HepG2 (cell line): Measurements from ENCODE around the gene LAPTM4A. TPM values are rescaled to one million over a fixed set of nuclear protein-coding genes. Genes with fewer than 3 reads are reported as not detected.

ENCODE experiments used
- ESRRA ChIP-seq: sonication (generic); formaldehyde crosslinking; IDR thresholded peaks from 2 replicates; pipeline ENCODE4 v1.5.1; 2020; ENCODE audit warnings: mild to moderate bottlenecking, low read depth, missing genetic modification reagents
- SIX4 ChIP-seq: sonication (generic); formaldehyde crosslinking; IDR thresholded peaks from 2 replicates; pipeline ENCODE4 v1.4.0; 2020; ENCODE audit warnings: missing genetic modification reagents
- polyA plus RNA-seq, 8 experiments: library from polyadenylated mRNA; depleted of rRNA in 3 of 8; stranded (reverse) in 7 of 8; unstranded in 1 of 8; fragments of >200 nt; fragmentation: Illumina TruSeq in 4 of 8; extraction: Trizol in 4 of 8; gene quantifications; 2 replicates each; pipeline versions ENCODE4 v1.2.1 to v1.2.3, GENCODE V29; 2011 to 2016; ENCODE audit warnings: low read depth in 4 of 8, missing spikeins in 1 of 8, mixed read lengths in 1 of 8; ENCODE audit not compliant: insufficient read depth in 1 of 8
- total RNA-seq, 5 experiments: library from RNA; depleted of rRNA; stranded (reverse); fragments of >200 nt; fragmentation: Illumina TruSeq; extraction: Trizol; gene quantifications; 2 replicates each; pipeline ENCODE4 v1.2.3, GENCODE V29; 2016; ENCODE audit warnings: low read depth in 1 of 5
- TF ChIP-seq, protein P1 (sequence below): IDR thresholded peaks from 2 replicates; pipeline ENCODE4 v1.6.1; 2016; ENCODE audit warnings: low read depth, missing genetic modification reagents, missing compliant biosample characterization
- TF ChIP-seq, protein P2 (sequence below): sonication (generic); formaldehyde crosslinking; IDR thresholded peaks from 2 replicates; pipeline ENCODE4 v1.4.0; 2020; ENCODE audit warnings: mild to moderate bottlenecking, missing genetic modification reagents
- TF ChIP-seq, protein P3 (sequence below): sonication (generic); formaldehyde crosslinking; IDR thresholded peaks from 2 replicates; pipeline ENCODE4 v1.5.0; 2020; ENCODE audit warnings: mild to moderate bottlenecking, missing genetic modification reagents
- TF ChIP-seq, protein P4 (sequence below): sonication (generic); formaldehyde crosslinking; IDR thresholded peaks from 2 replicates; pipeline ENCODE4 v1.4.0; 2020; ENCODE audit warnings: mild to moderate bottlenecking, missing genetic modification reagents
- TF ChIP-seq, protein P5 (sequence below): sonication (generic); formaldehyde crosslinking; IDR thresholded peaks from 2 replicates; pipeline ENCODE4 v1.4.0; 2020; ENCODE audit warnings: missing genetic modification reagents
- TF ChIP-seq, protein P6 (sequence below): sonication (generic); formaldehyde crosslinking; IDR thresholded peaks from 2 replicates; pipeline ENCODE4 v1.5.1; 2020; ENCODE audit warnings: mild to moderate bottlenecking, missing genetic modification reagents, moderate library complexity

Gene LAPTM4A
- total and polyA plus RNA-seq, 2 of the 13 experiments (the other 11 are each of a cell fraction or from before 2014, with no cell fraction given), result 116 to 558 TPM

DNA sequence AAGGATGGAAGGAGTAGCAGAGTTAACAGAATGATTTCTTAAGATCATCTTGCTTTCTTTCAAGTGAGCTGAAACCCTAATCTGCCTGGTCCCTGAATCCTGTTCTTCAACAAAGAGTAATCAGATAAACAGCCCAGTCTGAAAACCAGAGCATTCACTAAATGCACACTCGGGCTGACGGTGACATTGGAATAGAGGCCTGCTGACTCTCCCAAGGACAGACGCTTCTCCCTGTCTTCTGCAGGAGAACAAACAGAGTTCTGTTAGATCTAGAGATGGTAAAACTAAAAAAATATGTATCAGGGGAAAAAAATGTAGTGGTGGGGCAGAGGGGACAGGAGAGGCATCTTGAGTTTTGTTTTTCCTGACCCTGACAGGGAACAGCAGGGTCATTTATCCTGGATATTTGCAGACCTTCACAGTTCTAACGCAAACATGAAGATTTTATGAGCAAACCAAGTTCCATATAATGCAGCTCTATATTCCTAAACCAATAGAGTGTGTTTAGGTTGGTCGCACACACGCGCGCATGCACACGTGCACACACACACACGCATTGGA is 46.3 kb downstream of the LAPTM4A start (continued):
- TF ChIP-seq, protein P1, sequence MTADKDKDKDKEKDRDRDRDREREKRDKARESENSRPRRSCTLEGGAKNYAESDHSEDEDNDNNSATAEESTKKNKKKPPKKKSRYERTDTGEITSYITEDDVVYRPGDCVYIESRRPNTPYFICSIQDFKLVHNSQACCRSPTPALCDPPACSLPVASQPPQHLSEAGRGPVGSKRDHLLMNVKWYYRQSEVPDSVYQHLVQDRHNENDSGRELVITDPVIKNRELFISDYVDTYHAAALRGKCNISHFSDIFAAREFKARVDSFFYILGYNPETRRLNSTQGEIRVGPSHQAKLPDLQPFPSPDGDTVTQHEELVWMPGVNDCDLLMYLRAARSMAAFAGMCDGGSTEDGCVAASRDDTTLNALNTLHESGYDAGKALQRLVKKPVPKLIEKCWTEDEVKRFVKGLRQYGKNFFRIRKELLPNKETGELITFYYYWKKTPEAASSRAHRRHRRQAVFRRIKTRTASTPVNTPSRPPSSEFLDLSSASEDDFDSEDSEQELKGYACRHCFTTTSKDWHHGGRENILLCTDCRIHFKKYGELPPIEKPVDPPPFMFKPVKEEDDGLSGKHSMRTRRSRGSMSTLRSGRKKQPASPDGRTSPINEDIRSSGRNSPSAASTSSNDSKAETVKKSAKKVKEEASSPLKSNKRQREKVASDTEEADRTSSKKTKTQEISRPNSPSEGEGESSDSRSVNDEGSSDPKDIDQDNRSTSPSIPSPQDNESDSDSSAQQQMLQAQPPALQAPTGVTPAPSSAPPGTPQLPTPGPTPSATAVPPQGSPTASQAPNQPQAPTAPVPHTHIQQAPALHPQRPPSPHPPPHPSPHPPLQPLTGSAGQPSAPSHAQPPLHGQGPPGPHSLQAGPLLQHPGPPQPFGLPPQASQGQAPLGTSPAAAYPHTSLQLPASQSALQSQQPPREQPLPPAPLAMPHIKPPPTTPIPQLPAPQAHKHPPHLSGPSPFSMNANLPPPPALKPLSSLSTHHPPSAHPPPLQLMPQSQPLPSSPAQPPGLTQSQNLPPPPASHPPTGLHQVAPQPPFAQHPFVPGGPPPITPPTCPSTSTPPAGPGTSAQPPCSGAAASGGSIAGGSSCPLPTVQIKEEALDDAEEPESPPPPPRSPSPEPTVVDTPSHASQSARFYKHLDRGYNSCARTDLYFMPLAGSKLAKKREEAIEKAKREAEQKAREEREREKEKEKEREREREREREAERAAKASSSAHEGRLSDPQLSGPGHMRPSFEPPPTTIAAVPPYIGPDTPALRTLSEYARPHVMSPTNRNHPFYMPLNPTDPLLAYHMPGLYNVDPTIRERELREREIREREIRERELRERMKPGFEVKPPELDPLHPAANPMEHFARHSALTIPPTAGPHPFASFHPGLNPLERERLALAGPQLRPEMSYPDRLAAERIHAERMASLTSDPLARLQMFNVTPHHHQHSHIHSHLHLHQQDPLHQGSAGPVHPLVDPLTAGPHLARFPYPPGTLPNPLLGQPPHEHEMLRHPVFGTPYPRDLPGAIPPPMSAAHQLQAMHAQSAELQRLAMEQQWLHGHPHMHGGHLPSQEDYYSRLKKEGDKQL (CRISPR knock-in tag), result peak; percentile 8; the same call in 1 of the 2 replicates
- TF ChIP-seq, protein P2, sequence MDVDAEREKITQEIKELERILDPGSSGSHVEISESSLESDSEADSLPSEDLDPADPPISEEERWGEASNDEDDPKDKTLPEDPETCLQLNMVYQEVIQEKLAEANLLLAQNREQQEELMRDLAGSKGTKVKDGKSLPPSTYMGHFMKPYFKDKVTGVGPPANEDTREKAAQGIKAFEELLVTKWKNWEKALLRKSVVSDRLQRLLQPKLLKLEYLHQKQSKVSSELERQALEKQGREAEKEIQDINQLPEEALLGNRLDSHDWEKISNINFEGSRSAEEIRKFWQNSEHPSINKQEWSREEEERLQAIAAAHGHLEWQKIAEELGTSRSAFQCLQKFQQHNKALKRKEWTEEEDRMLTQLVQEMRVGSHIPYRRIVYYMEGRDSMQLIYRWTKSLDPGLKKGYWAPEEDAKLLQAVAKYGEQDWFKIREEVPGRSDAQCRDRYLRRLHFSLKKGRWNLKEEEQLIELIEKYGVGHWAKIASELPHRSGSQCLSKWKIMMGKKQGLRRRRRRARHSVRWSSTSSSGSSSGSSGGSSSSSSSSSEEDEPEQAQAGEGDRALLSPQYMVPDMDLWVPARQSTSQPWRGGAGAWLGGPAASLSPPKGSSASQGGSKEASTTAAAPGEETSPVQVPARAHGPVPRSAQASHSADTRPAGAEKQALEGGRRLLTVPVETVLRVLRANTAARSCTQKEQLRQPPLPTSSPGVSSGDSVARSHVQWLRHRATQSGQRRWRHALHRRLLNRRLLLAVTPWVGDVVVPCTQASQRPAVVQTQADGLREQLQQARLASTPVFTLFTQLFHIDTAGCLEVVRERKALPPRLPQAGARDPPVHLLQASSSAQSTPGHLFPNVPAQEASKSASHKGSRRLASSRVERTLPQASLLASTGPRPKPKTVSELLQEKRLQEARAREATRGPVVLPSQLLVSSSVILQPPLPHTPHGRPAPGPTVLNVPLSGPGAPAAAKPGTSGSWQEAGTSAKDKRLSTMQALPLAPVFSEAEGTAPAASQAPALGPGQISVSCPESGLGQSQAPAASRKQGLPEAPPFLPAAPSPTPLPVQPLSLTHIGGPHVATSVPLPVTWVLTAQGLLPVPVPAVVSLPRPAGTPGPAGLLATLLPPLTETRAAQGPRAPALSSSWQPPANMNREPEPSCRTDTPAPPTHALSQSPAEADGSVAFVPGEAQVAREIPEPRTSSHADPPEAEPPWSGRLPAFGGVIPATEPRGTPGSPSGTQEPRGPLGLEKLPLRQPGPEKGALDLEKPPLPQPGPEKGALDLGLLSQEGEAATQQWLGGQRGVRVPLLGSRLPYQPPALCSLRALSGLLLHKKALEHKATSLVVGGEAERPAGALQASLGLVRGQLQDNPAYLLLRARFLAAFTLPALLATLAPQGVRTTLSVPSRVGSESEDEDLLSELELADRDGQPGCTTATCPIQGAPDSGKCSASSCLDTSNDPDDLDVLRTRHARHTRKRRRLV (CRISPR knock-in tag), result peak; percentile 71; the same call in 1 of the 2 replicates
- peak; percentile 50; the same call in 1 of the 2 replicates for TF ChIP-seq SIX4
- TF ChIP-seq, protein P3, sequence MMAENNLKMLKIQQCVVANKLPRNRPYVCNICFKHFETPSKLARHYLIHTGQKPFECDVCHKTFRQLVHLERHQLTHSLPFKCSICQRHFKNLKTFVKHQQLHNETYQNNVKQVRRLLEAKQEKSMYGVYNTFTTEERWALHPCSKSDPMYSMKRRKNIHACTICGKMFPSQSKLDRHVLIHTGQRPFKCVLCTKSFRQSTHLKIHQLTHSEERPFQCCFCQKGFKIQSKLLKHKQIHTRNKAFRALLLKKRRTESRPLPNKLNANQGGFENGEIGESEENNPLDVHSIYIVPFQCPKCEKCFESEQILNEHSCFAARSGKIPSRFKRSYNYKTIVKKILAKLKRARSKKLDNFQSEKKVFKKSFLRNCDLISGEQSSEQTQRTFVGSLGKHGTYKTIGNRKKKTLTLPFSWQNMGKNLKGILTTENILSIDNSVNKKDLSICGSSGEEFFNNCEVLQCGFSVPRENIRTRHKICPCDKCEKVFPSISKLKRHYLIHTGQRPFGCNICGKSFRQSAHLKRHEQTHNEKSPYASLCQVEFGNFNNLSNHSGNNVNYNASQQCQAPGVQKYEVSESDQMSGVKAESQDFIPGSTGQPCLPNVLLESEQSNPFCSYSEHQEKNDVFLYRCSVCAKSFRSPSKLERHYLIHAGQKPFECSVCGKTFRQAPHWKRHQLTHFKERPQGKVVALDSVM (CRISPR knock-in tag), result peak; percentile 58; the same call in 1 of the 2 replicates
- TF ChIP-seq, protein P4, sequence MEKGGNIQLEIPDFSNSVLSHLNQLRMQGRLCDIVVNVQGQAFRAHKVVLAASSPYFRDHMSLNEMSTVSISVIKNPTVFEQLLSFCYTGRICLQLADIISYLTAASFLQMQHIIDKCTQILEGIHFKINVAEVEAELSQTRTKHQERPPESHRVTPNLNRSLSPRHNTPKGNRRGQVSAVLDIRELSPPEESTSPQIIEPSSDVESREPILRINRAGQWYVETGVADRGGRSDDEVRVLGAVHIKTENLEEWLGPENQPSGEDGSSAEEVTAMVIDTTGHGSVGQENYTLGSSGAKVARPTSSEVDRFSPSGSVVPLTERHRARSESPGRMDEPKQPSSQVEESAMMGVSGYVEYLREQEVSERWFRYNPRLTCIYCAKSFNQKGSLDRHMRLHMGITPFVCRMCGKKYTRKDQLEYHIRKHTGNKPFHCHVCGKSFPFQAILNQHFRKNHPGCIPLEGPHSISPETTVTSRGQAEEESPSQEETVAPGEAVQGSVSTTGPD, result no peak
- 0 out of 2 replicates have a peak, but pooled peaks have one; percentile 49 for TF ChIP-seq ESRRA (CRISPR knock-in tag)
- TF ChIP-seq, protein P5, sequence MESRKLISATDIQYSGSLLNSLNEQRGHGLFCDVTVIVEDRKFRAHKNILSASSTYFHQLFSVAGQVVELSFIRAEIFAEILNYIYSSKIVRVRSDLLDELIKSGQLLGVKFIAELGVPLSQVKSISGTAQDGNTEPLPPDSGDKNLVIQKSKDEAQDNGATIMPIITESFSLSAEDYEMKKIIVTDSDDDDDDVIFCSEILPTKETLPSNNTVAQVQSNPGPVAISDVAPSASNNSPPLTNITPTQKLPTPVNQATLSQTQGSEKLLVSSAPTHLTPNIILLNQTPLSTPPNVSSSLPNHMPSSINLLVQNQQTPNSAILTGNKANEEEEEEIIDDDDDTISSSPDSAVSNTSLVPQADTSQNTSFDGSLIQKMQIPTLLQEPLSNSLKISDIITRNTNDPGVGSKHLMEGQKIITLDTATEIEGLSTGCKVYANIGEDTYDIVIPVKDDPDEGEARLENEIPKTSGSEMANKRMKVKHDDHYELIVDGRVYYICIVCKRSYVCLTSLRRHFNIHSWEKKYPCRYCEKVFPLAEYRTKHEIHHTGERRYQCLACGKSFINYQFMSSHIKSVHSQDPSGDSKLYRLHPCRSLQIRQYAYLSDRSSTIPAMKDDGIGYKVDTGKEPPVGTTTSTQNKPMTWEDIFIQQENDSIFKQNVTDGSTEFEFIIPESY, result peak; percentile 55; the same call in 1 of the 2 replicates
- TF ChIP-seq, protein P6, sequence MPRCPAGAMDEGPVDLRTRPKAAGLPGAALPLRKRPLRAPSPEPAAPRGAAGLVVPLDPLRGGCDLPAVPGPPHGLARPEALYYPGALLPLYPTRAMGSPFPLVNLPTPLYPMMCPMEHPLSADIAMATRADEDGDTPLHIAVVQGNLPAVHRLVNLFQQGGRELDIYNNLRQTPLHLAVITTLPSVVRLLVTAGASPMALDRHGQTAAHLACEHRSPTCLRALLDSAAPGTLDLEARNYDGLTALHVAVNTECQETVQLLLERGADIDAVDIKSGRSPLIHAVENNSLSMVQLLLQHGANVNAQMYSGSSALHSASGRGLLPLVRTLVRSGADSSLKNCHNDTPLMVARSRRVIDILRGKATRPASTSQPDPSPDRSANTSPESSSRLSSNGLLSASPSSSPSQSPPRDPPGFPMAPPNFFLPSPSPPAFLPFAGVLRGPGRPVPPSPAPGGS (CRISPR knock-in tag), result no peak
